A673 (cell line): ENCODE data around the gene RDX. TPM values are rescaled to one million over a fixed set of nuclear protein-coding genes. Genes with fewer than 3 reads are reported as not detected.

Experiments
- BruUV-seq: library from RNA; stranded (reverse); fragments of 400-500 nt; replicated peaks from 2 replicates; lab custom pipeline; 2021; lab: Mats Ljungman, UMichigan
- CTCF ChIA-PET: fragments of 300-600 bp; sonication (Branson Sonifier 250); formaldehyde crosslinking; loops from one replicate; lab custom pipeline; 2022; ENCODE audit warnings: antibody characterized with exemption; lab: Charles Lee
- POLR2A ChIA-PET: fragments of 300-600 bp; sonication (Branson Sonifier 250); formaldehyde crosslinking; loops from one replicate; lab custom pipeline; 2022; ENCODE audit warnings: antibody characterized with exemption; ENCODE audit not compliant: low non-redundant PET; lab: Charles Lee
- DNase-seq: peaks from one replicate; pipeline ENCODE4 v3.0.0-alpha.2; 2015; ENCODE audit warnings: low spot score
- H3K27ac ChIP-seq: fragments of 200-600 bp; sonication (generic); 2 replicates; pipeline ENCODE4 v1.5.1; 2016; ENCODE audit warnings: mixed run types, low read depth, mild to moderate bottlenecking, mixed read lengths, antibody characterized with exemption, low read length; ENCODE audit not compliant: poor library complexity, severe bottlenecking
- H3K27me3 ChIP-seq: fragments of 200-600 bp; sonication (generic); replicated peaks from 2 replicates; pipeline ENCODE4 v1.6.1; 2017; ENCODE audit warnings: mixed run types, low read depth, mild to moderate bottlenecking, mixed read lengths, antibody characterized with exemption, low read length; ENCODE audit not compliant: insufficient read depth, poor library complexity
- H3K36me3 ChIP-seq: fragments of 200-600 bp; sonication (generic); 2 replicates; pipeline ENCODE4 v1.6.1; 2016; ENCODE audit warnings: mixed run types, mild to moderate bottlenecking, mixed read lengths, antibody characterized with exemption, low read length; ENCODE audit not compliant: insufficient read depth, poor library complexity, severe bottlenecking
- H3K4me1 ChIP-seq: fragments of 200-600 bp; sonication (generic); 2 replicates; pipeline ENCODE4 v1.6.1; 2017; ENCODE audit warnings: mixed run types, mild to moderate bottlenecking, mixed read lengths, antibody characterized with exemption, low read length; ENCODE audit not compliant: insufficient read depth, poor library complexity, severe bottlenecking
- H3K4me3 ChIP-seq: fragments of 200-600 bp; sonication (generic); 2 replicates; pipeline ENCODE4 v1.5.1; 2016; ENCODE audit warnings: low read depth, mixed run types, mild to moderate bottlenecking, mixed read lengths, low read length; ENCODE audit not compliant: poor library complexity, severe bottlenecking
- H3K9me3 ChIP-seq: fragments of 200-600 bp; sonication (generic); 2 replicates; pipeline ENCODE4 v1.6.1; 2016; ENCODE audit warnings: mixed run types, low read depth, mild to moderate bottlenecking, mixed read lengths, antibody characterized with exemption, low read length; ENCODE audit not compliant: poor library complexity, severe bottlenecking
- CTCF ChIP-seq: fragments of 300-800, 200-600 bp; sonication (generic); conservative IDR thresholded peaks from 2 replicates; pipeline ENCODE4 v1.5.1; 2017; ENCODE audit warnings: low read depth, mild to moderate bottlenecking, antibody characterized with exemption, low read length, moderate library complexity, mixed read lengths
- EZH2 ChIP-seq: fragments of 200-600 bp; sonication (generic); IDR thresholded peaks from 2 replicates; pipeline ENCODE4 v1.6.1; 2017; ENCODE audit warnings: borderline replicate concordance, low read depth, mild to moderate bottlenecking, mixed read lengths, antibody characterized with exemption, low read length; ENCODE audit not compliant: poor library complexity, severe bottlenecking
- intact Hi-C: fragments of 100-400 bp; cut with micrococcal nuclease; formaldehyde crosslinking; loops from one replicate; pipeline ENCODE4 v1.10.0; 2022; ENCODE audit not compliant: unreplicated experiment
- total RNA-seq: library from RNA; stranded (reverse); gene quantifications from 2 replicates; pipeline ENCODE4 v1.2.3, GENCODE V29; 2021

Gene RDX
- total RNA-seq, 1 experiment from 2014 or later: 395 TPM

GRCh38 chr11:110289472-110289871 is 6.9 kb downstream of the RDX start:
- Histone ChIP-seq H3K27me3 (no peaks in the 10 kb centered on the region), H3K36me3 (peaks cover 3% of the 10 kb centered on the region), H3K4me1 (peaks cover 39% of the 10 kb centered on the region), H3K27ac (no peak overlapping the region), H3K4me3 (no peak overlapping the region), H3K9me3 (no peaks in the 10 kb centered on the region)
- CTCF ChIA-PET: no interaction called here
- POLR2A ChIA-PET: interaction anchor here (0.6 kb wide), 1 partner anchor 141 kb away, joined by 4 read pairs; no protein-coding TSS in a partner anchor
- intact Hi-C loops: no loop called here
- peak; percentile 21 for DNase-seq
- TF ChIP-seq CTCF: no peak
- TF ChIP-seq EZH2: no peak
- no TSS peak for BruUV-seq

- DNase-seq: peak; percentile 21
- ChIA-PET POLR2A (no interaction called here), CTCF (no interaction called here)
- peaks cover 34% of the 10 kb centered on the region for H3K4me1 ChIP-seq
- BruUV-seq: no TSS peak
- TF ChIP-seq CTCF: no peak
- no peak for TF ChIP-seq EZH2
- no peak overlapping the region for H3K27ac ChIP-seq
- H3K4me3 ChIP-seq: no peak overlapping the region
- H3K9me3 ChIP-seq: no peaks in the 10 kb centered on the region
- intact Hi-C loops: no loop called here
- H3K36me3 ChIP-seq: peaks cover 3% of the 10 kb centered on the region
- no peaks in the 10 kb centered on the region for H3K27me3 ChIP-seq
Measured at GRCh38 chr11:110287537-110287936, 8.9 kb downstream of the RDX start.

GRCh38 chr11:110286298-110287040 is 9.9 kb downstream of the RDX start:
- ChIA-PET POLR2A (no interaction called here), CTCF (interaction anchor here (0.6 kb wide), 1 partner anchor 195 kb away, joined by 11 read pairs; no protein-coding TSS in a partner anchor)
- no peak overlapping the region for H3K4me3 ChIP-seq

More at GRCh38 chr11:110286298-110287040, 9.9 kb downstream of the RDX start:
- Histone ChIP-seq H3K4me1 (peaks cover 34% of the 10 kb centered on the region), H3K9me3 (no peaks in the 10 kb centered on the region), H3K27ac (peak overlapping the region; percentile 6), H3K36me3 (peaks cover 3% of the 10 kb centered on the region), H3K27me3 (no peaks in the 10 kb centered on the region)
- no TSS peak for BruUV-seq
- intact Hi-C loops: no loop called here
- TF ChIP-seq EZH2 (no peak), CTCF (no peak)
- no peak for DNase-seq
